ENCODE measurements around the gene ARID1B. TPM values are rescaled to one million over a fixed set of nuclear protein-coding genes. Genes with fewer than 3 reads are reported as not detected.

Gene ARID1B
- total and polyA plus RNA-seq, 2 of the 4 experiments (the other 2 are of a cell fraction) = 14.5 to 20.1 TPM

GRCh38 chr6:157019733-157020132, 242.6 kb downstream of the ARID1B start:
- ChIA-PET CTCF (interaction anchor here (0.6 kb wide), 1 partner anchor 1431 kb away, joined by 4 read pairs; no protein-coding TSS in a partner anchor), POLR2A (ENCODE audit: unreplicated experiment) (no interaction called here)
- Histone ChIP-seq H2BK120ac (ENCODE audit: low read depth, low read length) (no peak overlapping the region), H4K8ac (ENCODE audit: low read depth in 2 of 2, low read length in 2 of 2) (peak overlapping the region; percentile 28 to 33; a peak in 2 of 4 replicates), H2BK15ac (ENCODE audit: low read depth, low read length) (0 out of 3 replicates have a peak overlapping the region, but pooled peaks have one; percentile 47), H3K23ac (ENCODE audit: low read depth, low read length) (peak overlapping the region; percentile 30), H2BK5ac (ENCODE audit: low read depth, low read length, poor library complexity, severe bottlenecking) (peak overlapping the region; percentile 91), H3K4me2 (ENCODE audit: low read depth, low read length) (peak overlapping the region; percentile 38), H3K79me1 (ENCODE audit: low read depth in 1 of 2, low read length in 2 of 2) (peaks cover 29 to 71% of the 10 kb centered on the region in 2 experiments), H4K5ac (ENCODE audit: low read depth, low read length) (peak overlapping the region; percentile 10), H3K9ac (ENCODE audit: low read depth, low read length) (no peak overlapping the region), H2AK5ac (ENCODE audit: low read depth, low read length) (peak overlapping the region; percentile 31), H3K56ac (ENCODE audit: extremely low read depth, insufficient read depth, low read length) (no peak overlapping the region), H3K9me3 (ENCODE audit: control insufficient read depth, insufficient read depth, low read length) (no peaks in the 10 kb centered on the region), H3K27me3 (ENCODE audit: control insufficient read depth, insufficient read depth, low read length) (no peaks in the 10 kb centered on the region), H2AFZ (replicated peaks; ENCODE audit: low read length, poor library complexity) (no peak overlapping the region), H2BK20ac (ENCODE audit: low read depth, low read length) (0 out of 2 replicates have a peak overlapping the region, but pooled peaks have one; percentile 2), H4K20me1 (ENCODE audit: insufficient read depth, low read length) (peaks cover 16% of the 10 kb centered on the region; the same call in 1 of the 2 replicates), H3K36me3 (ENCODE audit: control insufficient read depth, insufficient read depth, low read length) (no peaks in the 10 kb centered on the region), H2AK9ac (replicated peaks; ENCODE audit: low read depth, low read length, poor library complexity) (no peak overlapping the region), H3K4ac (ENCODE audit: low read depth, low read length) (peak overlapping the region; percentile 49), H3K4me1 (ENCODE audit: control insufficient read depth, insufficient read depth, low read length) (peaks cover 12% of the 10 kb centered on the region), H3K18ac (ENCODE audit: low read depth, low read length) (peak overlapping the region; percentile 16; the same call in 1 of the 2 replicates), H3K9me1 (ENCODE audit: insufficient read depth, low read length) (peaks cover 11% of the 10 kb centered on the region), H3K14ac (replicated peaks; ENCODE audit: low read depth, low read length) (peak overlapping the region; percentile 10), H3K4me3 (ENCODE audit: insufficient read depth, low read depth, low read length) (no peak overlapping the region), H4K91ac (ENCODE audit: insufficient read depth, low read depth, low read length) (peak overlapping the region; percentile 8; the same call in 1 of the 2 replicates), H3K27ac (ENCODE audit: insufficient read depth, low read length) (peak overlapping the region; percentile 19; the same call in 1 of the 2 replicates)
- no TSS peak for BruUV-seq (replicated peaks)
- dilution Hi-C loops (cut with HindIII; ENCODE audit: low sequenced_read_pairs, unreplicated experiment) (no loop called here), in situ Hi-C loops (cut with MboI; ENCODE audit: low sequenced_read_pairs) (loop anchor here (10.0 kb wide), 2 partner anchors 235 to 455 kb away; no protein-coding TSS in a partner anchor), intact Hi-C loops (cut with micrococcal nuclease) (loop anchor here (5.0 to 10.0 kb wide), 3 partner anchors 67 to 1695 kb away; no protein-coding TSS in a partner anchor)
- TF ChIP-seq USF2 (IDR thresholded peaks at IDR 0.05; ENCODE audit: low read depth, low read length) = no peak
- no peak for TF ChIP-seq ELK1 (IDR thresholded peaks at IDR 0.05; ENCODE audit: borderline replicate concordance, low read depth, low read length)
- no peak for TF ChIP-seq RAD21 (IDR thresholded peaks at IDR 0.05; ENCODE audit: low read length)
- TF ChIP-seq SMC3 (IDR thresholded peaks at IDR 0.05; ENCODE audit: low read depth, low read length) = no peak
- TF ChIP-seq POLR2A (IDR thresholded peaks at IDR 0.05; ENCODE audit: low read depth, low read length) = no peak
- TF ChIP-seq CEBPB (IDR thresholded peaks at IDR 0.05; ENCODE audit: low read depth, low read length) = no peak
- TF ChIP-seq CTCF (conservative IDR thresholded peaks at IDR 0.05; ENCODE audit: low read depth, low read length) = 0 out of 2 replicates have a peak, but pooled peaks have one; percentile 15
- WGBS, 2 experiments (ENCODE audit: extremely low coverage in 2 of 2, insufficient read length in 1 of 2) = no CpG with 5 or more reads among the region's 7 CpGs
- DNase-seq (peak; percentile 26), ATAC-seq (ENCODE audit: low read depth) (no peak)

All from IMR-90 (cell line).